ENCODE measurements around the gene FZD2.

GRCh38 chr17:44555099-44555498 lies 2.2 kb upstream of the FZD2 start:
- TF ChIP-seq POLR2A (IDR thresholded peaks at IDR 0.05; ENCODE audit: low read length) (no peak), CHD4 (IDR thresholded peaks at IDR 0.05; ENCODE audit: borderline replicate concordance) (no peak), PHF8 (IDR thresholded peaks at IDR 0.05; ENCODE audit: borderline replicate concordance, low read depth) (no peak), RCOR1 (IDR thresholded peaks at IDR 0.05; ENCODE audit: low read depth, low read length) (no peak), EP300 (IDR thresholded peaks at IDR 0.05) (no peak), TP53 (CRISPR knock-in tag; IDR thresholded peaks at IDR 0.05) (no peak), CEBPB (IDR thresholded peaks at IDR 0.05) (no peak), JUNB (IDR thresholded peaks at IDR 0.05) (no peak), SREBF2 (IDR thresholded peaks at IDR 0.05) (no peak)
- TF ChIP-seq, protein P1, sequence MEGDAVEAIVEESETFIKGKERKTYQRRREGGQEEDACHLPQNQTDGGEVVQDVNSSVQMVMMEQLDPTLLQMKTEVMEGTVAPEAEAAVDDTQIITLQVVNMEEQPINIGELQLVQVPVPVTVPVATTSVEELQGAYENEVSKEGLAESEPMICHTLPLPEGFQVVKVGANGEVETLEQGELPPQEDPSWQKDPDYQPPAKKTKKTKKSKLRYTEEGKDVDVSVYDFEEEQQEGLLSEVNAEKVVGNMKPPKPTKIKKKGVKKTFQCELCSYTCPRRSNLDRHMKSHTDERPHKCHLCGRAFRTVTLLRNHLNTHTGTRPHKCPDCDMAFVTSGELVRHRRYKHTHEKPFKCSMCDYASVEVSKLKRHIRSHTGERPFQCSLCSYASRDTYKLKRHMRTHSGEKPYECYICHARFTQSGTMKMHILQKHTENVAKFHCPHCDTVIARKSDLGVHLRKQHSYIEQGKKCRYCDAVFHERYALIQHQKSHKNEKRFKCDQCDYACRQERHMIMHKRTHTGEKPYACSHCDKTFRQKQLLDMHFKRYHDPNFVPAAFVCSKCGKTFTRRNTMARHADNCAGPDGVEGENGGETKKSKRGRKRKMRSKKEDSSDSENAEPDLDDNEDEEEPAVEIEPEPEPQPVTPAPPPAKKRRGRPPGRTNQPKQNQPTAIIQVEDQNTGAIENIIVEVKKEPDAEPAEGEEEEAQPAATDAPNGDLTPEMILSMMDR (IDR thresholded peaks at IDR 0.05) = no peak
- TF ChIP-seq, protein P2, sequence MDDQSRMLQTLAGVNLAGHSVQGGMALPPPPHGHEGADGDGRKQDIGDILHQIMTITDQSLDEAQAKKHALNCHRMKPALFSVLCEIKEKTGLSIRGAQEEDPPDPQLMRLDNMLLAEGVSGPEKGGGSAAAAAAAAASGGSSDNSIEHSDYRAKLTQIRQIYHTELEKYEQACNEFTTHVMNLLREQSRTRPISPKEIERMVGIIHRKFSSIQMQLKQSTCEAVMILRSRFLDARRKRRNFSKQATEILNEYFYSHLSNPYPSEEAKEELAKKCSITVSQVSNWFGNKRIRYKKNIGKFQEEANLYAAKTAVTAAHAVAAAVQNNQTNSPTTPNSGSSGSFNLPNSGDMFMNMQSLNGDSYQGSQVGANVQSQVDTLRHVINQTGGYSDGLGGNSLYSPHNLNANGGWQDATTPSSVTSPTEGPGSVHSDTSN (IDR thresholded peaks at IDR 0.05) = no peak

Measured in A549 (cell line).